GM21619 (cell line): ENCODE results near the gene COMMD3.
A peak's percentile ranks its signal among the peaks of the same experiment; 100 is the strongest.

Source experiments
- ATAC-seq: cut with Tn5 transposase; IDR thresholded peaks from one replicate; pipeline ENCODE4 v1.9.1; 2021; ENCODE audit not compliant: unreplicated experiment

COMMD3 gene

GRCh38 chr10:22319547-22319979 lies 3.4 kb downstream of the COMMD3 start:
- no peak for ATAC-seq

GRCh38 chr10:22319980-22320558 lies 3.9 kb downstream of the COMMD3 start:
- no peak for ATAC-seq

GRCh38 chr10:22320591-22321155 lies 4.5 kb downstream of the COMMD3 start, which contains the start of gene BMI1:
Gene BMI1 (plus strand): TSS chr10:22321099. CDS start chr10:22326450, 5,351 bp downstream.
- ATAC-seq: peak; percentile 17

- ATAC-seq: no peak
These were observed 5.2 kb downstream of the COMMD3 start for GRCh38 chr10:22321156-22321923.

GRCh38 chr10:22321924-22322640 lies 5.9 kb downstream of the COMMD3 start:
- ATAC-seq: no peak

- ATAC-seq: no peak
These were observed 6.5 kb downstream of the COMMD3 start for GRCh38 chr10:22322641-22323160.

GRCh38 chr10:22323538-22324305 lies 7.5 kb downstream of the COMMD3 start:
- ATAC-seq: no peak

- no peak for ATAC-seq
These were observed 8.2 kb downstream of the COMMD3 start for GRCh38 chr10:22324413-22324812.

- ATAC-seq: no peak
These were observed 8.7 kb downstream of the COMMD3 start for GRCh38 chr10:22324893-22325271.

- ATAC-seq: peak; percentile 52
These were observed 9.3 kb downstream of the COMMD3 start for GRCh38 chr10:22325272-22326144.

- ATAC-seq: no peak
These were observed 10.0 kb downstream of the COMMD3 start for GRCh38 chr10:22326145-22326702.

- ATAC-seq: no peak
These were observed 13.0 kb downstream of the COMMD3 start for GRCh38 chr10:22329150-22329549.

GRCh38 chr10:22332116-22332692 lies 16.0 kb downstream of the COMMD3 start:
- ATAC-seq: no peak

GRCh38 chr10:22333167-22333974 lies 17.2 kb downstream of the COMMD3 start:
- ATAC-seq: no peak

GRCh38 chr10:22333975-22334282 lies 17.7 kb downstream of the COMMD3 start:
- ATAC-seq: no peak

- ATAC-seq: no peak
These were observed 18.4 kb downstream of the COMMD3 start for GRCh38 chr10:22334414-22335172.

- ATAC-seq: peak; percentile 39
These were observed 19.2 kb downstream of the COMMD3 start for GRCh38 chr10:22335173-22335933.
